Common myeloid progenitor, CD34-positive (primary cell): Measurements from ENCODE around the gene C2orf68.

ENCODE experiments used
- CTCF ChIA-PET: fragments of 350-600 bp; sonication (Branson Sonifier 250); formaldehyde crosslinking; loops from one replicate; lab custom pipeline; 2021; ENCODE audit warnings: antibody characterized with exemption; lab: Charles Lee
- POLR2A ChIA-PET: fragments of 350-600 bp; sonication (Branson Sonifier 250); formaldehyde crosslinking; loops from one replicate; lab custom pipeline; 2021; ENCODE audit warnings: antibody characterized with exemption; lab: Charles Lee
- DNase-seq, 3 donors: peaks; one replicate each; pipeline versions ENCODE4 v3.0.0 to v3.0.0-alpha.2; 2013
- H3K27ac ChIP-seq, 2 experiments: 1 replicate in 1 of 2; 2 replicates in 1 of 2; pipeline ENCODE4 v1.7.0; 2013; ENCODE audit warnings: inconsistent platforms in 2 of 2, low read length in 2 of 2, mild to moderate bottlenecking in 2 of 2, low read depth in 1 of 2, moderate library complexity in 1 of 2; ENCODE audit not compliant: severe bottlenecking in 2 of 2, insufficient read depth in 1 of 2, poor library complexity in 1 of 2
- H3K27me3 ChIP-seq, 5 experiments: replicated peaks in 2 of 5; 1 replicate in 3 of 5; 2 replicates in 2 of 5; pipeline versions ENCODE4 v1.6.1 to v1.7.0; 2013; ENCODE audit warnings: low read length in 4 of 5, mild to moderate bottlenecking in 2 of 5, moderate library complexity in 2 of 5, inconsistent platforms in 1 of 5; ENCODE audit not compliant: insufficient read depth in 5 of 5, control insufficient read depth in 4 of 5
- H3K36me3 ChIP-seq, 4 experiments: 1 replicate in 2 of 4; 2 replicates in 2 of 4; pipeline versions ENCODE4 v1.6.1 to v1.7.0; 2013; ENCODE audit warnings: low read length in 3 of 4, control low read depth in 1 of 4, mild to moderate bottlenecking in 1 of 4; ENCODE audit not compliant: control insufficient read depth in 4 of 4, insufficient read depth in 4 of 4
- H3K4me1 ChIP-seq, 4 experiments: 1 replicate in 3 of 4; 2 replicates in 1 of 4; pipeline versions ENCODE4 v1.6.1 to v1.7.1; 2013; ENCODE audit warnings: low read length in 3 of 4, mild to moderate bottlenecking in 3 of 4, control low read depth in 1 of 4, inconsistent platforms in 1 of 4, moderate library complexity in 1 of 4; ENCODE audit not compliant: control insufficient read depth in 4 of 4, insufficient read depth in 4 of 4; ENCODE audit errors: control extremely low read depth in 1 of 4
- H3K4me3 ChIP-seq, 7 experiments: 1 replicate in 4 of 7; 2 replicates in 3 of 7; pipeline versions ENCODE4 v1.5.1 to v1.7.0; 2013; ENCODE audit warnings: mild to moderate bottlenecking in 7 of 7, low read length in 6 of 7, moderate library complexity in 6 of 7, inconsistent platforms in 2 of 7, low read depth in 2 of 7, control low read depth in 1 of 7; ENCODE audit not compliant: insufficient read depth in 4 of 7, control insufficient read depth in 1 of 7; ENCODE audit errors: extremely low read depth in 1 of 7
- H3K9me3 ChIP-seq, 5 experiments: 1 replicate in 4 of 5; 2 replicates in 1 of 5; pipeline versions ENCODE4 v1.6.1 to v1.7.1; 2013; ENCODE audit warnings: low read length in 4 of 5, mild to moderate bottlenecking in 2 of 5, inconsistent platforms in 1 of 5, low read depth in 1 of 5, moderate library complexity in 1 of 5; ENCODE audit not compliant: control insufficient read depth in 4 of 5, insufficient read depth in 2 of 5; ENCODE audit errors: control extremely low read depth in 1 of 5
- WGBS: methylation state at CpG from one replicate; pipeline ENCODE4 v1.1.5; 2013; ENCODE audit not compliant: insufficient coverage; 5-methylcytosine and 5-hydroxymethylcytosine counted together

C2orf68 gene

GRCh38 chr2:85656468-85656867 is 44.6 kb upstream of the C2orf68 start:
- Histone ChIP-seq H3K27me3 (no peaks in the 10 kb centered on the region), H3K4me3 (no peak overlapping the region), H3K36me3 (peaks cover 2 to 32% (median 10%) of the 10 kb centered on the region in 4 experiments), H3K27ac (no peak overlapping the region), H3K4me1 (peaks cover 0 to 9% (median 4%) of the 10 kb centered on the region in 4 experiments), H3K9me3 (no peaks in the 10 kb centered on the region)
- no peak for DNase-seq
- ChIA-PET CTCF (interaction anchor here (1.1 to 2.1 kb wide), 4 partner anchors 7 to 58 kb away, joined by 3 to 10 read pairs (median 6); no protein-coding TSS in a partner anchor), POLR2A (interaction anchor here (0.6 kb wide), 1 partner anchor 151 kb away, joined by 4 read pairs; no protein-coding TSS in a partner anchor)
- no CpG with 5 or more reads among the region's 3 CpGs for WGBS

- no peaks in the 10 kb centered on the region for H3K27me3 ChIP-seq
- peaks cover 3 to 37% (median 14%) of the 10 kb centered on the region in 4 experiments for H3K36me3 ChIP-seq
- peaks cover 0 to 5% (median 4%) of the 10 kb centered on the region in 4 experiments for H3K4me1 ChIP-seq
- WGBS, result 98% methylated on average over 5 of the region's 7 CpGs
- ChIA-PET CTCF (interaction anchor here (0.8 to 2.1 kb wide), 3 partner anchors 12 to 23 kb away, joined by 3 to 10 read pairs (median 3); no protein-coding TSS in a partner anchor), POLR2A (interaction anchor here (0.6 kb wide), 1 partner anchor 152 kb away, joined by 4 read pairs; no protein-coding TSS in a partner anchor)
- no peaks in the 10 kb centered on the region for H3K9me3 ChIP-seq
- no peak overlapping the region for H3K27ac ChIP-seq
- no peak overlapping the region for H3K4me3 ChIP-seq
- no peak for DNase-seq
Measured at GRCh38 chr2:85655961-85656417, 44.1 kb upstream of the C2orf68 start.

GRCh38 chr2:85653996-85654395 is 42.1 kb upstream of the C2orf68 start:
- no peak overlapping the region for H3K27ac ChIP-seq
- no CpG with 5 or more reads among the region's 3 CpGs for WGBS
- H3K4me1 ChIP-seq, result peaks cover 0 to 4% (median 0%) of the 10 kb centered on the region in 4 experiments
- ChIA-PET POLR2A (no interaction called here), CTCF (interaction anchor here (1.3 to 1.6 kb wide), 3 partner anchors 58 to 89 kb away, joined by 3 read pairs; no protein-coding TSS in a partner anchor)
- peaks cover 10 to 45% (median 27%) of the 10 kb centered on the region in 4 experiments for H3K36me3 ChIP-seq
- no peaks in the 10 kb centered on the region for H3K27me3 ChIP-seq
- no peak for DNase-seq
- H3K4me3 ChIP-seq, result no peak overlapping the region
- no peaks in the 10 kb centered on the region for H3K9me3 ChIP-seq

GRCh38 chr2:85652056-85652455 is 40.2 kb upstream of the C2orf68 start:
- DNase-seq, result no peak
- no peaks in the 10 kb centered on the region for H3K9me3 ChIP-seq
- ChIA-PET CTCF (interaction anchor here (1.0 to 3.2 kb wide), 3 partner anchors 10 to 15 kb away, joined by 3 to 17 read pairs (median 5); no protein-coding TSS in a partner anchor), POLR2A (no interaction called here)
- WGBS, result 83% methylated on average over 2 of the region's 2 CpGs
- H3K27ac ChIP-seq, result no peak overlapping the region
- no peaks in the 10 kb centered on the region for H3K27me3 ChIP-seq
- peaks cover 24 to 58% (median 40%) of the 10 kb centered on the region in 4 experiments for H3K36me3 ChIP-seq
- H3K4me3 ChIP-seq, result no peak overlapping the region
- H3K4me1 ChIP-seq, result peaks cover 0 to 4% (median 0%) of the 10 kb centered on the region in 4 experiments

GRCh38 chr2:85651097-85651496 is 39.2 kb upstream of the C2orf68 start:
- 93% methylated on average over 1 of the region's 3 CpGs for WGBS

GRCh38 chr2:85650456-85650855 is 38.6 kb upstream of the C2orf68 start:
- ChIA-PET CTCF (interaction anchor here (0.6 to 3.3 kb wide), 10 partner anchors 9 to 170 kb away, joined by 3 to 21 read pairs (median 4); no protein-coding TSS in a partner anchor), POLR2A (no interaction called here)
- no peak overlapping the region for H3K27ac ChIP-seq
- no peaks in the 10 kb centered on the region for H3K9me3 ChIP-seq
- no peak overlapping the region for H3K4me3 ChIP-seq
- no peak for DNase-seq
- 95% methylated on average over 4 of the region's 4 CpGs for WGBS
- no peaks in the 10 kb centered on the region for H3K27me3 ChIP-seq
- peaks cover 0 to 4% (median 0%) of the 10 kb centered on the region in 4 experiments for H3K4me1 ChIP-seq
- H3K36me3 ChIP-seq, result peaks cover 26 to 68% (median 49%) of the 10 kb centered on the region in 4 experiments

More at GRCh38 chr2:85651097-85651496, 39.2 kb upstream of the C2orf68 start:
- H3K27me3 ChIP-seq, result no peaks in the 10 kb centered on the region
- POLR2A ChIA-PET, result no interaction called here
- peaks cover 28 to 65% (median 46%) of the 10 kb centered on the region in 4 experiments for H3K36me3 ChIP-seq
- H3K4me1 ChIP-seq, result peaks cover 0 to 4% (median 0%) of the 10 kb centered on the region in 4 experiments
- CTCF ChIA-PET, result interaction anchor here (1.0 to 3.3 kb wide), 6 partner anchors 8 to 169 kb away, joined by 3 to 21 read pairs (median 7); no protein-coding TSS in a partner anchor
- DNase-seq, result no peak
- H3K27ac ChIP-seq, result no peak overlapping the region
- H3K9me3 ChIP-seq, result no peaks in the 10 kb centered on the region
- no peak overlapping the region for H3K4me3 ChIP-seq
